Lung microvascular endothelial cell (primary cell): Measurements from ENCODE around the gene FKBP4. TPM values are rescaled to one million over a fixed set of nuclear protein-coding genes. Genes with fewer than 3 reads are reported as not detected.

Experiments used
- DNase-seq, 2 donors: peaks; one replicate each; pipeline versions ENCODE4 v3.0.0 to v3.0.0-alpha.2; 2010; ENCODE audit warnings: low read depth in 2 of 2
- total RNA-seq: library from RNA; depleted of rRNA; stranded (reverse); fragments of >200 nt; gene quantifications from 2 replicates; pipeline ENCODE4 v1.2.1, GENCODE V29; 2014

FKBP4 gene
- total RNA-seq, 1 donor from 2014 or later = 44.0 TPM

- DNase-seq = no peak
Observed at GRCh38 chr12:2779281-2779680, 15.5 kb upstream of the FKBP4 start.

GRCh38 chr12:2783936-2784600 is 10.7 kb upstream of the FKBP4 start:
- peak; percentile 60 to 66 for DNase-seq

GRCh38 chr12:2785017-2785416 is 9.8 kb upstream of the FKBP4 start:
- no peak for DNase-seq

- DNase-seq = no peak
Observed at GRCh38 chr12:2791089-2791488, 3.7 kb upstream of the FKBP4 start.

GRCh38 chr12:2792671-2793500 is 1.9 kb upstream of the FKBP4 start:
- no peak for DNase-seq

- DNase-seq = no peak
Observed at GRCh38 chr12:2793561-2793960, 1.2 kb upstream of the FKBP4 start.

- DNase-seq = peak in 1 of 2 donors; percentile 32
Observed at GRCh38 chr12:2794191-2794735, 507 bp upstream of the FKBP4 start.

- DNase-seq = peak; percentile 66 to 69
Observed at GRCh38 chr12:2795291-2796186, 769 bp downstream of the FKBP4 start.

- DNase-seq = peak in 1 of 2 donors; percentile 11
Observed at GRCh38 chr12:2796187-2796666, 1.5 kb downstream of the FKBP4 start.

GRCh38 chr12:2797721-2798418 is 3.1 kb downstream of the FKBP4 start:
- peak; percentile 7 to 61 for DNase-seq

GRCh38 chr12:2800046-2800570 is 5.3 kb downstream of the FKBP4 start:
- DNase-seq = no peak

- DNase-seq = no peak
Observed at GRCh38 chr12:2801044-2801783, 6.4 kb downstream of the FKBP4 start.

GRCh38 chr12:2803635-2804392 is 9.0 kb downstream of the FKBP4 start:
- no peak for DNase-seq

GRCh38 chr12:2804393-2805142 is 9.8 kb downstream of the FKBP4 start:
- peak; percentile 38 to 62 for DNase-seq

- DNase-seq = no peak
Observed at GRCh38 chr12:2805143-2805520, 10.4 kb downstream of the FKBP4 start.

- peak in 1 of 2 donors; percentile 12 for DNase-seq
Observed at GRCh38 chr12:2806700-2807099, 11.9 kb downstream of the FKBP4 start.

GRCh38 chr12:2811801-2812200 is 17.0 kb downstream of the FKBP4 start:
- DNase-seq = no peak
